Suppressor macrophage treated with lipopolysaccharide for 1 hour (primary cell): ENCODE results near the gene ELMO3.

ENCODE experiments used
- DNase-seq, 3 donors: peaks; one replicate each; pipeline ENCODE4 v3.0.0-alpha.2; 2020 to 2022

Gene ELMO3

DNA sequence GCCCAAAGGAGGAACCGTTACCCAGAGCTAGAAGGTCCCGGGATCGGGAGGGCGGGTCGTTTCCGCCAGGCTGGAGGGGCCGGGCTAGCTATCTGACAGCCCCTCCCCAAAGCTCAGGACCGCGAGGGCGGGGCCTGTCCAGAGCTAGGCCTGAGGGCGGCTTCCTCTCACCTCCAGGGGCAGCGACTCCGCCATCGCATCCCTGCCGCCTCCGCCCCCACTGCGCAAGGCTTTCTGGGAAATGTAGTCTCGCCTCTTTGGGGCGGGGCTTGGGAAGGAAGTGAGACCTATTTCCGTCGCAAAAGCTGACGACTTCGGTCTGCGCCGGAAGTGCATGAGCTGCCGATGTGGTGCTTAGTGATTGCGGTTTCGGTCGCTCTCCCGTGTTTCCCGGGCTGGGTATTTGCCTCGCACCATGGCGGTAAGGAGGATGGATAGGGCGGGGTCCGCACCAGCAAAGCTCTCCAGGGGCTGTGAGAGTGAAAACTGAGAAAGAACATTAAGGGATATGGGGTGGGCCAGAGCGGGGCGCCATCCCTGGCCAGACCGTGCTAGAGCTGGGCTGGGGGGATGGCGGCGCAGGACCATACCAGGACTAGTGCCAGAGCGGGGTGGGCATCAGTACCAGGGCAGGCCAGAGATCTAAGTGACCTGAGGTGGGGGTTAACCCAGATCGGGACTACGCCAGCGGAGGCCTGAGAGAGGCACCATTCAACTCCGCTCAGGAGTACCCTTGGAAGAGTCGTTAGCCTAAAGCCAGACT, 28.1 kb downstream of the ELMO3 start, which contains the start of gene TMEM208:
Gene TMEM208, plus strand, starts transcription at position 327 of the 763 bp plus-strand sequence. Its CDS starts 89 bp downstream, at position 416.
- DNase-seq, result peak; percentile 99 to 100 (median 99)

- no peak for DNase-seq
Observed at GRCh38 chr16:67227567-67227921, 28.6 kb downstream of the ELMO3 start.

- no peak for DNase-seq
Observed at GRCh38 chr16:67228034-67228785, 29.3 kb downstream of the ELMO3 start.

DNA sequence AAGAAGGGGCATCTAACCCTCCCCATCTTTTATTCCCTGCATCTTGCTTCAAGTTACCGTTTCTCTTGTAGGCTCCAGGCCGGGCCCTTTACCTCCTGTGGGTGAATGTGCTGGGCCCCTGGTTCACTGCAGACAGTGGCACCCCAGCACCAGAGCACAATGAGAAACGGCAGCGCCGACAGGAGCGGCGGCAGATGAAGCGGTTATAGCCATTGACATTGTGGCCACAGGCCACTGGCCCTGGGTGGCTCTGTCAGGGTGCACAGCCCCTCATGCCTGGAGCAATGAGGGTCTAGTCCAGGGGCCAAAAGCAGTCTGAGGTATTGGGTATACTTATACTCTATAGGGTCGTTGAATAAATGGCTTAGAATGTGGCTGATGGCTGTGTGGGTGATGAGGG, 30.0 kb downstream of the ELMO3 start:
- DNase-seq, result no peak

DNA sequence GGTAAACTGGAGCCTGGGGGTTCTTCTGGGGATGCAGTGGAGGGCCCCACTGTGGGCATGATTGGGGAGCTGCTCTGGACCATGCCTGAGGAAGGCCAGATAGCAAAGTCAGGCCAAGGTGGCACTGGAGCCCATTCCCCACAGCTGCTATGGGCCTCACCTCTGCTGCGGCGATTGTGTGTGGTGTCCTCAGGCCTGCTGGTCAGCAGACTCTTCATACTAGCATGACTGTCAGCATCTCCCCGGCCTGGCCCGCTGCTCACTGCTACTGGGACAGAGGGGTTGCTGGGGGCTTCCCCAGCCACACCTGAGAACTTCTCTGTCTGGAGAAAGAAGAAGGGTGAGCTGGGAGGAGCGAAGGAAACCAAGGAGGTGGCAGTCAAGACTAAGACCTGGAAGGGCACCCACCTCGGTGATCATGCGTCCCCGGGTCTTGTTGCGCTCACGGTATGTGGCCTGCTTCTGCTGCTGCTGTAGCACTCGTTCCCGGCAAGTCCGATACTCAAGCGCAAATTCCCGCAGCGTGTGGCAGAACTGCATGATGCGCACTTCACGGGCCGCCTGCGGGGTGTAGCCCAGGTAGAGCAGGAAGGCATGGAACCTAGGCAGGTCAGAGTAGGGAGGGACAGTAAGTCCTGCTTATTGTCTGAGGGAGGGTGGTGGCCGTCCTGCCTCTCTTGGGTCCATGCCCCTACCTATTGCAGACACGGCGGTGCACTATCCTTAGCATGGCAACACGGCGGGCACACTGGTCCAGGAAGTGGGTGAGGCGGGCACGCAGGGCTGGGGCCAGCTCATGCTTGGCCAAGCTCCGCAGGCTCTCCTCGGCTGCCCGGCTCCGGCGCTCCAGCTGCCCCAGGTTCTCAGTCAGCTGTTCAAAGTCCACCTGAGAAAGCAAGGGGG, 31.2 kb downstream of the ELMO3 start:
- DNase-seq, result no peak

DNA sequence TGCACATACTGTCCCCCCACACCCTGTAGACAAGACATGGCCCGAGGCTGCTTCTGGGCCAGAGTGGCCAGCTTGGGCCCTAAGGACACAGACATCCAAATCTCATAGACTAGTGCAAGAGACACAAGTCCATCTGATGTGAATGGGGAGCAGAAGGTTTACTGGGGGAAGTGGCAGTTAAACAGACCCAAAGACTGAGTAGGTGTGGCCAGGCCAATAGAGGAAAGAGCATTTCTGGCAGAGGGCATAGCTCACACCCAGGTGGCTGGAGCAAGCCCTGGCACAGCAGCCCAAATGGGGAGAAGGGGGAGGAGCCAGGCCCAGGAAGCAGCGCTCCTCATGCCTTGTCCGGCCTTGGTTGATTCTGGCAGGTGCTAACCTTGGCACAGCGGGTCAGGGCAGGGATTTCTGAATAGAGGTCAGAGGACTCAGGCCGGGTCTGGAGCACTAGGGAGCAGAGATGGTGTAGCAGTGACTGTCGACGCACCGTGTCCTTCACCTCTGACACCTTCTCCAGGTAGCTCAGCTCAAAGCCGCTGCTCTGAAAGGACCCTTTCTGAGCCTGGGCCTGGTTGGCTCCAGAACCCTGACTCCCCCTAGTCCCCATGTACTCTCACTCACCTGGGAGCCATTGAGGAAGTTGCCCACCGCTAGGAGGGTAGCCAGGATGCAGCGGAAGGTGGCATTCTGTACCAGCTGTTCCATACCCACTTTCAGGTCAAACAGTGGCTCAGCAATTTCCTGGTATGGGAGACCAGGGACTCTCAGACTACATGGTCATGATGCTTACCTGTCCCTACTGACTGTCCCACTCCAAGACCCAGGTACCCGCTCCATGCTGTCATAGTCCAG, 32.1 kb downstream of the ELMO3 start:
- DNase-seq, result no peak

DNA sequence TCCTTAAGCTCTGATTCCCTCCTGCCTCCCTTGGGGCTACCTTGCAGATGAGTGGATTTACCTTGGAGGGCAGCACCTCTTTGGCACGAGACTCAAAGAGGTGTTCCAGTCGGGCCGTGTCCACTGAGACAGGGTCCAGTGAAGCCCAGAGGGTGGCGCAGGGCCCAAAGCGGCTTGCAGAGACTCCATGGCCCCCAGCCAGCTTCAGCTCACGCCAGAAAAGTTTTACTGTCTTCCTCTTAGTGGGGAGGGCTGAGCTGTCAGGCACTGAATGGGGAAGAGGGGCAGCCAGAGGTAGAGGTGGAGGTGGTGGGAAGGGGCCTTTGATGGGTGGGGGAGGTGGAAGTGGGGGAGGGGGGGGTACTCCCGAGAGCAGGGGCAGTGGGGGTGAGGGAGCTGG, 34.7 kb downstream of the ELMO3 start:
- no peak for DNase-seq

- no peak for DNase-seq
Observed at GRCh38 chr16:67234180-67234597, 35.3 kb downstream of the ELMO3 start.

DNA sequence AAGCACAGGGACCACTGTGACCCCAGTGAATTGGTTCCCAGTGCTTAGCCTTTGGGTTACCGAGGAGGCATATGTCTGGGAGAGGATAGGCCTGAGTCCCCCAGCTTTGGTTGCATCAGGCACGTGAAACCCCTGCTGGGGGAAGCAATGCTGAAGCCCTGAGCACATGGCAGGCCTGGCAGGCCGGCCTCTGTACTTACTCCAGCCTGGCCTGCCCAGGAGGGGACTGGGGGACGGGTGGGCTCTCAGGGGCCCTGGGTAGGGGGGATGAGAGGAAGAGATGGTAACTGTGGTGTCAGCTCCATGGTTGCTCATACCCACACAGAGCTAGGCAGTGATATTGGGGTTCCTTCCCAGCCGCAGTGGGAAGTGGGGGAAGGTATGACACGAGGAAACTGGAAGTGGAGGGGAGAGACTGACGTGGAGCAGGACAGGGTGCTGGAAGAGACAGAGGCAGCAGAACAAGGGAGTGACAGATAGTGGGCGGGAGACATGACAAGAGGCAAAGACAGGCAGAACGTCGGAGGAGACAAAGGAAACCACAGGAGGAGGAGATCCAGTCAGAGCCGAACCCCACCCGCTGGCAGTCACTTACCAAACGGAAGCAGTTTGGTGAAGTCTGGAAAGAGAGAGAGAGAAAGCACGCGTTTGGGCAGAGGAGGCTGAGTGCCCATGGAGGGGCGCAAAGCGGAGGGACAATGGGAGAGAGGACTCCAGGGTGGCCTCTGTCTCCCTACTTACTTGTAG, 37.1 kb downstream of the ELMO3 start:
- no peak for DNase-seq

GRCh38 chr16:67236563-67237395, 37.8 kb downstream of the ELMO3 start:
- peak; percentile 71 to 86 (median 74) for DNase-seq

GRCh38 chr16:67237396-67238277, 38.7 kb downstream of the ELMO3 start:
- no peak for DNase-seq

- DNase-seq, result no peak
Observed at GRCh38 chr16:67238278-67238575, 39.3 kb downstream of the ELMO3 start.

- DNase-seq, result no peak
Observed at GRCh38 chr16:67238806-67239470, 40.0 kb downstream of the ELMO3 start.

GRCh38 chr16:67240506-67240905, 41.6 kb downstream of the ELMO3 start:
- no peak for DNase-seq

DNA sequence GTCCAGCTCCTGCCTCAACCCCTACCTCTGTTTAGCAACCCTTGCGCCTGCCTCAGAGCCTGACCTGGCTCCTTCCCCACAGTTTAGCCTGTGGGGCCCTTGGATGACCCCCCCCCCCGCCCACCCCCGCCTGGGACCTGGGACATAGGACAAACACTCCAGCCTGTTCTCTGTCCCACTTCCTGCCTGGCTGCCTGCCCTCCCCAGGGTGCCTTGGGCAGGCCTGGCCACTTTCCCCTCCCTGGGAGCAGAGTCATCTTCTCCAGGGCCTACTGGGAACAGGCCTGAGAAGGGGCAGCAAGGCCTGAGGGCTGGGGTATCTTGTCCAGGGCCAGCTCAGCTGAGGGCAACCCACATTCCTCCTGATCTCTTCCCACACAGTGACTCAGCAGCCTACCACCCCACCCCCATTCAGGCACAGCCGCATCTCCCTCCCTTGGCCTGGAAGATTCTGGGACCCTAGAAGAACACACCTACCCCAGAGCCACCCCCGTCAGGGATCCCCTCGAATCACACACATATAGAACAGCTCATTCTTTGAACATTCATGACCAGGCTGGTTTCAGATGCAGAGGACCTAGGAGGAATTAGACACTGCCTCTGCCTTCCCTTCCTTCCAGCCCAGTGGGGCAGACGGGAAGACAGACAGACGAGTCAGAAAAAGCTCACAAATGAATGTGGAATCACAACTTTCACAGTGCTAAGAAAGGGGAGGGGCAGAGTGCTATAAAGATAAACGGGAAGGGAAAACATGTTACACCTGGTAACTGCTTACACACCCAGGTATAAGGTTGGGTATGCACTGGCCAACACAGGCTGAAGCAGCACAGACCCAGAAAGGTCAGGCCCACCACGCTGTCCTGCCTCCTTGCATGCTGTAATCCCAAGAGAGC, 42.3 kb downstream of the ELMO3 start:
- peak; percentile 58 to 69 (median 68) for DNase-seq

DNA sequence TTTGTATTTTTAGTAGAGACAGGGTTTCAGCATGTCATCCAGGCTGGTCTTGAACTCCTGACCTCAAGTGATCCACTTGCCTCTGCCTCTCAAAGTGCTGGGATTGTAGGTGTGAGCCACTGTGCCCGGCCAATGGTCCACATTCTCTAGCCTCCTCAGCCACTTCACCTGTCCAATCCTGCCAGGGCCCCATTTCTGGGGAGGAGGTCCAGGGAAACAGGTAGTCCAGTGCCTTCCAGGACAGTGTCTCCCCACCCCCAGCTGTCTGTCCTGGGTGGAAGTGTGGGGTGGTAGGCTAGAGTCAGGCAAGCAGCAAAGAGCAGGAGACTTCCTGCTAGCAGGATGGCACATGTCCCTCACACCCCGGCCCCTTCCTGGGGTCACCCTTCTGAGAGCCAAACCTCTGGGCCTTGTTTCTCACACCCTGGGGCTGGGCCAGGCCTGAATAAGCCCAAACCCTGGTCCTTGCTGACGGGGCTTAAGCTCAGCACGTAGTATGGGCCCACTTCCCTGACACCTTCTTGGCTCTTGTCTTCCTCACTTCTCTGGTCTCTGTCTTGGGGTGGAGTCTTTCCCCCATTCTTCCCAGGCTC, 43.3 kb downstream of the ELMO3 start:
- no peak for DNase-seq

DNA sequence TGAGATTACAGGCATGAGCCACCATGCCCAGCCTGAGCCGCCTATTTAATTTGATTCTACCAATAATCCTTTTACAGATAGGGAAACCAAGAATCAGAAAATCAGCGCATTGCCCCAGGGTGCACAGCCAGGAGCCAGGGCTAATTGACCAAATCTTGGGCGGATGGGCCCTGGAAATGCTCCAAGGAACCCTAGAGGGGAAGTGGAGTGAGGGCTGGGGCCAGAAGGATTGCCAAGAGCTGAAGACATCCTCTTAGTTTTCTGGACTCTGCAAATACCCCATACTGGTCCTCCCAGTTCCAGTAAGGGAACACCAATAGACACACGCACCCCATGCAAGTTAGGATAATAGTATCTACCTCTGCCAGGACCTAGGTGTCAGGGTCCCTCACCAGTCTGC, 44.5 kb downstream of the ELMO3 start:
- DNase-seq, result peak; percentile 43 to 66 (median 52)
